ENCODE results near the gene CHAMP1.

DNA sequence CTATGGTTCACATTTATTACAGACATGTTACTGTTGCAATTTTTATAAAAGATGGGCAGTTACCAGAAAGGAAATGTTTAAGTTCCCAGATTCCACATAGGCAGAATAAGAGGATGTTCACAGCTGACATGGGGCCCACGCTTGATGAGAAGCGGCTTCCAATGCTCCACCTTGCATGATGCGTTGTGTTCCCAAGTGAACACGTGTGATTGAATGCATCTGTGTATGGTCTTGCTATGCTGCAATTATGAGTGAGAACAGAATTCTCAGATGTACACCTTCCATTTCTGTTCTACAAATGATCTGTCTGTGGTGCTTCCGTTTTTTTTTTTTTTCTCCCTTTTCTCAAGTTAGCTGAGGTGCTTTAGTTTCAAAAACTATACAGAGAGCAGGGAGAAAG is 17.4 kb upstream of the CHAMP1 start:
- TF ChIP-seq, protein P1, sequence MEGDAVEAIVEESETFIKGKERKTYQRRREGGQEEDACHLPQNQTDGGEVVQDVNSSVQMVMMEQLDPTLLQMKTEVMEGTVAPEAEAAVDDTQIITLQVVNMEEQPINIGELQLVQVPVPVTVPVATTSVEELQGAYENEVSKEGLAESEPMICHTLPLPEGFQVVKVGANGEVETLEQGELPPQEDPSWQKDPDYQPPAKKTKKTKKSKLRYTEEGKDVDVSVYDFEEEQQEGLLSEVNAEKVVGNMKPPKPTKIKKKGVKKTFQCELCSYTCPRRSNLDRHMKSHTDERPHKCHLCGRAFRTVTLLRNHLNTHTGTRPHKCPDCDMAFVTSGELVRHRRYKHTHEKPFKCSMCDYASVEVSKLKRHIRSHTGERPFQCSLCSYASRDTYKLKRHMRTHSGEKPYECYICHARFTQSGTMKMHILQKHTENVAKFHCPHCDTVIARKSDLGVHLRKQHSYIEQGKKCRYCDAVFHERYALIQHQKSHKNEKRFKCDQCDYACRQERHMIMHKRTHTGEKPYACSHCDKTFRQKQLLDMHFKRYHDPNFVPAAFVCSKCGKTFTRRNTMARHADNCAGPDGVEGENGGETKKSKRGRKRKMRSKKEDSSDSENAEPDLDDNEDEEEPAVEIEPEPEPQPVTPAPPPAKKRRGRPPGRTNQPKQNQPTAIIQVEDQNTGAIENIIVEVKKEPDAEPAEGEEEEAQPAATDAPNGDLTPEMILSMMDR (conservative IDR thresholded peaks at IDR 0.05) = no peak
- TF ChIP-seq EZH2 (IDR thresholded peaks at IDR 0.05; ENCODE audit: low read depth) = no peak
